Fibroblast of lung (primary cell): Measurements from ENCODE around the gene TBL2.

Source experiments
- EZH2 ChIP-seq: IDR thresholded peaks from 2 replicates; pipeline ENCODE4 v1.5.1; 2012; ENCODE audit warnings: low read length, control low read depth, mild to moderate bottlenecking; ENCODE audit errors: missing control alignments
- TF ChIP-seq, protein P1 (sequence below), 2 donors: IDR thresholded peaks in 1 of 2; conservative IDR thresholded peaks in 1 of 2; 1 replicate in 1 of 2; 2 replicates in 1 of 2; pipeline ENCODE4 v1.5.1; 2011 to 2012; ENCODE audit warnings: low read length in 2 of 2, control low read depth in 1 of 2, inconsistent platforms in 1 of 2, low read depth in 1 of 2, mild to moderate bottlenecking in 1 of 2

DNA sequence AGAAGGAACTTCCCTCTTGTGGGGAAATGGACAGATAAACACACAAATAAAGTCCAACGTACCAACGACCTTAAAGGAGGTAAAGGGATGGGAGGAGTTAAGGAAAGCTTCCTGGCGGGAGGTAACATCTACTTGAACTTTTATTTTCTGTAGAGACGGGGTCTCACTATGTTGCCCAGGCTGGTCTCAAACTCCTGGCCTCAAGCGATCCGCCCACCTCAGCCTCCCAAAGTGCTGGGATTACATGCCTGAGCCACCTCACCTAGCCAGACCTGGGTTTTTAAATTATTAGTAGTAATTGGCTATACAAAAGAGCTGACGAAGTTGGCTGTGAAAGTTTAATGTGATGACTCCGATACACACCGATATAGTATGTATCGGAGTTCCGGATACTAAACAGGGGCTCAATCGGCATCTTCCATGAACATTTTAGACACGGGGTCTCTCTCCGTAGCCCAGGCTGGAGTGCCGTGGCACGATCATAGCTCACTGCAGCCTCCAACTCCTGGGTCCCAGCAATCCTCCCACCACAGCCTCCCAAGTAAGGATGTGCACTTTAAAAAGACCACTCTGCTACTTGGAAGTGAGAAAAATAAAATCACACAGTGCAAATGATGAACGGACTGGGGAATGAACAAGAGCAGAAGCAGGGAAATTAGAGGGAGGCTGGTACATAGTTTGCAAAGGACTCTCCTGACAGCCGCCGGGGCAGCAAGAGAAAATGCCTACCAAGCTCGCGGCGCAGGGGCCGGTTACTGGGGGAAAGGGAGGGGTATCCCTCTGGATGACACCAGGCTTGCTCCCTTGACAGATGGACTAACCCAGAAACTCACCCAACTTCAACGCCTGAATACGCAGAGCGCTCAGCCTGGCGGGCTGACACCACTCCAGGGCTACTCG, 21.9 kb downstream of the TBL2 start:
- TF ChIP-seq, protein P1, sequence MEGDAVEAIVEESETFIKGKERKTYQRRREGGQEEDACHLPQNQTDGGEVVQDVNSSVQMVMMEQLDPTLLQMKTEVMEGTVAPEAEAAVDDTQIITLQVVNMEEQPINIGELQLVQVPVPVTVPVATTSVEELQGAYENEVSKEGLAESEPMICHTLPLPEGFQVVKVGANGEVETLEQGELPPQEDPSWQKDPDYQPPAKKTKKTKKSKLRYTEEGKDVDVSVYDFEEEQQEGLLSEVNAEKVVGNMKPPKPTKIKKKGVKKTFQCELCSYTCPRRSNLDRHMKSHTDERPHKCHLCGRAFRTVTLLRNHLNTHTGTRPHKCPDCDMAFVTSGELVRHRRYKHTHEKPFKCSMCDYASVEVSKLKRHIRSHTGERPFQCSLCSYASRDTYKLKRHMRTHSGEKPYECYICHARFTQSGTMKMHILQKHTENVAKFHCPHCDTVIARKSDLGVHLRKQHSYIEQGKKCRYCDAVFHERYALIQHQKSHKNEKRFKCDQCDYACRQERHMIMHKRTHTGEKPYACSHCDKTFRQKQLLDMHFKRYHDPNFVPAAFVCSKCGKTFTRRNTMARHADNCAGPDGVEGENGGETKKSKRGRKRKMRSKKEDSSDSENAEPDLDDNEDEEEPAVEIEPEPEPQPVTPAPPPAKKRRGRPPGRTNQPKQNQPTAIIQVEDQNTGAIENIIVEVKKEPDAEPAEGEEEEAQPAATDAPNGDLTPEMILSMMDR (conservative IDR thresholded peaks at IDR 0.05 in 1 of 2, IDR thresholded peaks at IDR 0.05 in 1 of 2; ENCODE audit: low read depth in 1 of 2, low read length in 2 of 2) = no peak
- TF ChIP-seq EZH2 = no peak
